Neural cell (in vitro differentiated cells): ENCODE measurements around the gene IFT43.

Experiments
- CTCF ChIP-seq: fragments of 450-650 bp; IDR thresholded peaks from 2 replicates; pipeline ENCODE4 v1.5.1; 2014; ENCODE audit warnings: antibody characterized with exemption, mild to moderate bottlenecking, moderate library complexity; ENCODE audit not compliant: poor library complexity, severe bottlenecking
- EZH2 ChIP-seq: fragments of 200-600, 300-800 bp; shearing (Covaris generic), sonication (generic); IDR thresholded peaks from 2 replicates; pipeline ENCODE4 v1.6.1; 2014; ENCODE audit warnings: antibody characterized with exemption, low read length, borderline replicate concordance, mild to moderate bottlenecking; ENCODE audit not compliant: insufficient read depth, poor library complexity, severe bottlenecking

- TF ChIP-seq EZH2 (no peak), CTCF (no peak)
These were observed 8.0 kb upstream of the IFT43 start for GRCh38 chr14:75977582-75977943.
